Measurements from ENCODE around the gene SETD3.

Gene SETD3

DNA sequence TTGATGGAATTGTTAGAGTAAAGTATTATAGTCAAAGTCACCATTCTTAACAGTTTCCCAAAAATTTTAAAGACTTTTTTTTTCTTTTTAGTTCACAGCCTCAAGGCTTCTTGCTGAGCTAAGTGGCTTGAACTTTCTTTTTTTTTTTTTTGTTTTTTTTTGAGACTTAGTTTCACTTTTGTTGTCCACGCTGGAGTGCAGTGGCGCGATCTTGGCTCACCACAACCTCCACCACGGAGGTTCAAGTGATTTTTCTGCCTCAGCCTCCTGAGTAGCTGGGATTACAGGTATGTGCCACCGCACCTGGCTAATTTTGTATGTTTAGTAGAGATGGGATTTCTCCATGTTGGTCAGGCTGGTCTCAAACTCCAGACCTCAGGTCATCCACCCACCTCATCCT, 92.8 kb downstream of the SETD3 start:
- DNase-seq: no peak

GRCh38 chr14:99384450-99385417, 95.9 kb downstream of the SETD3 start:
- DNase-seq: no peak

DNA sequence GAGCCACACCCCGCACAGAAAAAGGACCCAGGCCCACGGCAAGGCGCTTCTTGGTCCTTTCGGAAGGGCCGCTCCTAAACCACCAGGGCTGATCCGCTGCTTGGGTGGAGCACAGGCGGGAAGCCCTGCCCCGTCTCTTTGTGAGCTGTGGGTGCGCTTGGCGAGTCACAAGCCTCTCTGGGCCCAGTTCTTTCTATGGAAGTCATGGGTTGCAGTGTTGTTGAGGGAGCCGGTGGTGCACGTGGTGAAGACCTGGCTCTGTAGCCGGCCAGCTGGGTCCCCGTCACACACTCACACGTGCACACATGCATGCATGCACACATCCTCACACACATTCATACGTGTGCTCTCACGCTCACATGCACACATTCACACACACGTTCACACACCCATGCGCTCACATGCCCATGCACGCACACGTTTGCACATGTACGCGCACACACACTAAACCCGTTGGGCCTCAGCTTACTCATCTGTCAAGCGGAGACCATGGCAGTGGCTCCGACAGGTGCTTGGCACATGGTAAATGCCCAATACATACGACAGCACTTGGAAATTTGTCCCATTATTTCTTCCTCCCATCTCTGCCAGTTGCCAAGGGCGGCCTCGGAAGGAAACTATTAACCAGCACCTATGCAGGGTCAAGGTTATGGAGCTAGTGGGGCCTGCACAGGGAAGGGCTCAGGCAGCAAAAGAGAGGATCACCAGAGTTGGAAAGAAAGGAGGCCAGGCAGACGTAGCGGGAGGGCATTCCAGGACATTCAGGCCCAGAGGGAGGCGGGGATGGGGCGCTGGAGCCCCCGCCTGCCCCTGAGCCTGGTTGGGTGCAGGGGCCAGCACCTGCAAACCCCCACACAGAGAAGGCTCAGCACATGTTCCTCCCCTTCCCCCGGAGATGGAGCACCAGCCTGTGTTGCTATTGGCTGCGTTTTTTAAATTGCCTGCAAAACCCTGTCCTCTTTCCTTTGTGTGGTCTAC, 96.9 kb downstream of the SETD3 start:
- DNase-seq: no peak

- DNase-seq: no peak
Measured at GRCh38 chr14:99382781-99383471, 97.7 kb downstream of the SETD3 start.

DNA sequence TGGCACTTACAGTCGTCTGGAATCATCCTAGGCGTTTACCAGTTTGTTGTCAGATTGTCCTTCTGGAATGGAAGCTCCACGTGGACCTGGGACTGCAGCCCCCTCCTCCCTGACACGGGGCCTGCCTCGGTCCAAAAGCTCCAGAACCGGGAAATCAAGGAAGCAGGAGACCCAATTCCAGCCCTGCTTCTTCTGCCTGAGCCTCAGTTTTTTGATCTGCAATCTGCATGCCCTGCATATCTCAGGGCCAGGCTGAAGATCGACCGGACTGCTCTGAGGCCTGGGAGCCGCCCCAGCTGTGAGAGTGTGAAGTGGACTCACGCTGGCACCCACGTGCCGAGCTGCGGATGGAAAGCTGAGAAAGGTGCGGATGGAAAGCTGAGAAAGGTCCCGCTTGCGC, 98.6 kb downstream of the SETD3 start:
- DNase-seq: no peak

DNA sequence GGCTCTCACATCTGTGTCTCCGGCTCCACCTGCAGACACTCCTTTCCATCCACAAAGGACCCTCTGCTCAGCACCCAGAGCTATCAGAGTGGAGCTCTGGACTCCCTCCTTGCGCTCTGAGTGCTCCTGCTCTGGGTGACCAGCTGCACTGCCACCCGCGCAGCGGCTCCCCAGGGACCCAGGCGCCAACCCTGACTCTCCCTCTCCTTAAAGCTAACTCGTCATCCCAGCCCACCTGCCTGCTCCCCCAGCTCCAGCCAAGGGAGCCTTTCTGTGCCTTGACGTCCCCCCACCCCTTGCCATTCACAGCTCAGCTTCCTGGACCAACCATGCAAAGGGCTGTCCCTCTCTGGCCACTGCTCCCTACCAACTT, 99.0 kb downstream of the SETD3 start:
- no peak for DNase-seq

GRCh38 chr14:99380991-99381687, 99.5 kb downstream of the SETD3 start:
- no peak for DNase-seq

GRCh38 chr14:99380402-99380801, 100.3 kb downstream of the SETD3 start:
- DNase-seq: no peak

- DNase-seq: peak; percentile 29
Measured at GRCh38 chr14:99378782-99379214, 101.9 kb downstream of the SETD3 start.

DNA sequence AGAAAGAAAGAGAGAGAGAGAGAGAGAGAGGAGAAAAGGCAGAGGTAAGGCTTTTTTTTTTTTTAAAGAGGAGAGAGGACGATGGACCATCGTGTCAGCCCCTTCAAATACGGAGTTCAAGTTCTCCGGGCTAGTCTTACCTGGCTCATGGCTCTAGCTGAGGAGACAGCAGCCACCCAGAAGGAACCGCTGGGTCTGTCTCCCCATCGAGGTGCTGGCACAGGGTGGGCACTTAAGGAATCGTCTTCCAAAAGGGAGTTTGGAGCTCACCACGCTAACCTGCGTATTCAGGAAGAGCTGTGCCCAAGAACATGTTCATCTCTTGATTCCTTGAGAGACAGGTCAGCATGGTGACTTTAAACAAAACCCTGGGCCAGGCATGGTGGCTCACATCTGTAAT, 102.7 kb downstream of the SETD3 start:
- no peak for DNase-seq

DNA sequence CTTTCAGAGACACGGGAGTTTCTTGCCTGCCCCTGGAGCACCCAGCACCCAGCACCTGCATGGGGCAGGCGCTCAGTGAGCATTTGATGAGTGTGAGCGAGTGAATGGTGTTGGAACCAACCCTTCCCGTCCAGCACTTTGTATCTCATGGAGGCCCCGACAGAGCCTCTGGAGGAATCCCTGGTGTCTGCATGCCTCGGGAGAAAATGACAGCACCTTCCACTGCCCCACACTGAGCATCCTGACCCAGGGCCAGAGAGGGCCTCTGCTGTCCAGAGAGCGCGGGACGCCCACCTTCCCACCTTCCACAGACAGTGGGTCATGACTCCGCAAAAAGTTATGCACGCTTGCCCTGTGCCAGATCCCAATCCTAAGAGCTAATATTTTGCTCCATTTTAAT, 105.7 kb downstream of the SETD3 start:
- DNase-seq: no peak

DNA sequence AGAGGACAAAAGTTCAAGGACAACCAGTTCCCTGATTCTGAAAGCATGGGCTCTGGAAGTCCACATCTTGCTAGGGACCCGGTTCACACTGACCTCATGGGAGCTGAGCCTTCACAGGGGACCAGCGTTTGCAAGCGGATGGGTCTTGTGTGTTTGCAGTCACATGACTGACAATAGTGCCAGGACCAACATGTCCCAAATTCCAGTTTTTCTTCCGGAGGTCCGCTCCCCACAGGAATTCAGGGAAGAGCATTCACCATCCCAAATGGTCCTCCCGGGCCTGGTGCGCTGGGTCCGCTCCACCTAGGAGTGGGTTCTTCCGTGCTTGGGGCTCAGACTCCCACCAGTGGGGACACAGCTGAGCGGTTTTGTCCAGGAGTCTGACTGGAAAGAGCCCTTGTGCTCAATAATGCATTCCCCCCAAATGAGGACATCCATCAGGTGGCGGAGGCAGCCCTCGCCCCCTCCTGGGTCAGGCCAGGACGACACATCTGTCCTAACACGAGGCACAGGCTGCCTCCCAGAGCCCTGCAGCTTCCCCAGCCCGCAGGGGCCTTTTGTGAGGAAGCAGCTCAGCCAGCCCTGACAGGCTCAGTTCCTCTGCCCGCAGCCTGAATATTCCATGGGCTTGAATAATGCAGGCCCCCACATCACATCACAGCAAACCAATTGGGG, 116.9 kb downstream of the SETD3 start:
- DNase-seq: no peak

GRCh38 chr14:99363051-99363450, 117.6 kb downstream of the SETD3 start:
- DNase-seq: no peak

- no peak for DNase-seq
Measured at GRCh38 chr14:99361596-99362215, 119.0 kb downstream of the SETD3 start.

- DNase-seq: no peak
Measured at GRCh38 chr14:99360774-99361595, 119.7 kb downstream of the SETD3 start.

DNA sequence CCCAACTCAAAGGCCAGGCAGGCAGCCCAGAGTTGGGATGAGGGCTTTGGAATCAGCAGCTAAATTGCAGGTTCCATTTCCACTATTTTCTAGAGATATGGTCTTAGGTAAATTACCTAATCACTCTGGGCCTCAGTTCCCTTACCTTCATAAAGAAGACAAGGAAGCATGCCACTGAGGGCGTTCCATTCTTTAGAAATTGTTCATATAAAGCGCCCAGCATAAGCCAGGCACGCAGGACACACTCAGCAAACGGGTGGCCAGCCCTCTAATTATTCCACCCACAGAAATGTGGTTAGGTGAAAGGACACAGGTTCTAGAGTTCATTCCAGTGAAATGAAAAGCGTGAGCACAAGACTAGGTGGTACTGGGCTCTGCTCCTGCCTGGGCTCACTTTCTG, 120.8 kb downstream of the SETD3 start:
- DNase-seq: no peak

DNA sequence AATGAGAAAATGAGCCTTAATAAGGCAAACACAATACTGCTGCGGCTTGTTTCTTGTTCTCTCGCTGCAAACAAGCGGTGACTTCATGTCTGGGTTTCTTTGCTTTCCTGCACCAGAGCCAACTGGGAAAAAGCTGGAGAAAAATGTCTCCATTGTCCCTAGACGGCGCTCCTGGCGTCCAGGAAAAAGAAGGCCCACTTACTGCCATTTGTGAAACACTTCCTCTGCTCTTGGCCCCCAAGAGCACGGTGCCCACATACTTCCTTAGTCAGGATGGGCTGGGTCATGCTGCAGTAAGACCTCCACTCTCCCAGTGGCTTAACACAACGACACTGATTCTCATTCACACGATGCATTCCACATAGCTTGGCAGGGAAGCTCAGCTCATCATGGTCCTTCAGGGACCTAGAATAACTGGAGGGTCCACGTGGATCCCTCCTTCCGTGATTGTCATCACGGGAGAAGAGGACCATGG, 122.7 kb downstream of the SETD3 start:
- no peak for DNase-seq

DNA sequence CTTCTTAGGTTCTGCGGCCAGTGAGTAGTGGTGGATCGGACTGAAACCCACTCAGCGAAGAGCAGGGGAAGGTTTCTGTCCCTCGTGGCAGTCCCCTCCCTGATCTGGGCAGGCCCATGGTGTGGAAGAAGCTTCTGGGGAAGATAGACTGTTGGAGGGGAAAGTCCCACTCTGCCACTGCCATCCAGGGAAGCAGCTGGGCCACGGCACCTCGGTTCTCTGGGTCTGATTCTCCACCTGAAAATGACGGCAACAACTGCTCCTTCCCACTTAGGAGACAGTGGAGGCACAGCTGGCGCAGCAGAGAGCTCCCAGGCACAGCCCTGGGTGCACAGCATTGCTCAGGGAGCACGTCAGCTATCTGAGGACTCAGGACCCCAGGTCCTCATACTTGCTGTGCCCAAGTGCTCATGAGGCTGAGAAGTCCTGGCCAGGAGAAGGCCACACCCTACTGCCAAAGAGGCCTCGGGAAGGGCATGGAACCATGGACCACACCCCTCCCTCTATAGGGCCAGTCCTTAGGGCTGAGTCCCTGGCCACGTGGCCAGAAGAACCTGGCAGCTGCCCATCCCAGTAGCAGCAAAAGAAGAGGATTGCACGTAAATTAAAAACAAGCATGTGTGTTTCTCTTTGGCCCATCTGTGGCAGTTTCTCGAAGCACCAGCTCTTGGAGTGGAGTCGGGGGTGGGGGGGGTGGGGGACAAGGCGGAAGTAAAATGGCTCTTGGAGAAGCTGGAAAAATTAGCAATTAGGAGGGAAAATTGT, 123.3 kb downstream of the SETD3 start:
- no peak for DNase-seq

DNA sequence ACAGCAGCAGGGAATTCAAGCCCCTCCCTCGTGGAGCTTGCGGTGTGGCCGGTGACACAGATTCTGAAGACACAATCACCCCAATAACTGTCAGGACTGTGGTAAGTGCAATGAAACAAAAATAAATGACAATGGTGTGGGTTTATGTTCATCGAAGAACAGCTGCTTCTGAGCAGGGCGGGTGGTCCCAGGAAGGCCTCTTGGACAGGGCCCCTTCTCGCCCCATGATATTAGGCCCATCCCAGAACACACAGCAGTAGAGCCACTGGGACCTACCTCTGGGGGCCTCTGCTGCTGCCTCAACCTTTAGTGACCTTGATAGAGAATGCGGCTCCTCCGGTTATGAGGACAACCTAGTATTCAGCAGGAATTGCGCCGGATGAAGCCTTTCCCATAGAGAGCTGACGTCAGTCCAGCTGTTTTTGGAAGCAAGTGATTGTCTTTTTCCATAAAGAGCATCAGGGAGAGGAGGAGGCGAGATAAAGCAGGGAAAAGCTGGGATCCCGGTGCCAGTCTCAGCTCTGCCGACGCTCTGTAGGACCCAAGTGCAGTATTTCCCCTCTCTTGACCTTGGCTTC, 124.5 kb downstream of the SETD3 start:
- no peak for DNase-seq

Measured in NCI-H510A treated with DMSO at 0.1 percent for 48 hours (cell line).